Endothelial cell of umbilical vein (primary cell): ENCODE results near the gene COX8A. TPM values are rescaled to one million over a fixed set of nuclear protein-coding genes. Genes with fewer than 3 reads are reported as not detected.

Experiments used
- BruUV-seq: library from RNA; stranded (reverse); fragments of 400-500 nt; replicated peaks from 2 replicates; lab custom pipeline; 2021; lab: Mats Ljungman, UMichigan
- CTCF ChIA-PET: fragments of 300-600, 350-600 bp; sonication (Branson Sonifier 250); formaldehyde crosslinking; loops from one replicate; lab custom pipeline; 2021; ENCODE audit warnings: antibody characterized with exemption, inconsistent platforms; lab: Charles Lee
- POLR2A ChIA-PET: fragments of 300-600, 350-600 bp; sonication (Branson Sonifier 250); formaldehyde crosslinking; loops from one replicate; lab custom pipeline; 2021; ENCODE audit warnings: antibody characterized with exemption, inconsistent platforms; lab: Charles Lee
- DNase-seq: peaks from one replicate; pipeline ENCODE4 v3.0.0-alpha.2; 2011; ENCODE audit warnings: low read depth, low spot score
- FAIRE-seq: peaks from 2 replicates; lab custom pipeline; 2011; peaks lifted over from hg19 to GRCh38; lab: Jason Lieb, UNC
- H2AFZ ChIP-seq: 2 replicates; pipeline ENCODE4 v1.6.0; 2012; ENCODE audit warnings: low read depth, low read length, control low read depth, inconsistent platforms
- H3K27ac ChIP-seq: 2 replicates; pipeline ENCODE4 v1.5.1; 2011; ENCODE audit warnings: low read depth, mild to moderate bottlenecking, control low read depth, low read length, moderate library complexity; ENCODE audit not compliant: insufficient read depth
- H3K27me3 ChIP-seq, 2 experiments: 2 replicates each; pipeline versions ENCODE4 v1.6.0 to v1.6.1; 2011; ENCODE audit warnings: low read length in 2 of 2, mixed read lengths in 1 of 2; ENCODE audit not compliant: control insufficient read depth in 2 of 2, insufficient read depth in 2 of 2
- H3K36me3 ChIP-seq, 2 experiments: 2 replicates in 1 of 2; 3 replicates in 1 of 2; pipeline ENCODE4 v1.5.1; 2011; ENCODE audit warnings: low read length in 2 of 2, mild to moderate bottlenecking in 1 of 2, moderate library complexity in 1 of 2; ENCODE audit not compliant: control insufficient read depth in 2 of 2, insufficient read depth in 2 of 2; ENCODE audit errors: extremely low read depth in 1 of 2
- H3K4me1 ChIP-seq: 3 replicates; pipeline ENCODE4 v1.5.1; 2011; ENCODE audit warnings: mild to moderate bottlenecking, low read length; ENCODE audit not compliant: control insufficient read depth, insufficient read depth; ENCODE audit errors: extremely low read depth
- H3K4me2 ChIP-seq: 2 replicates; pipeline ENCODE4 v1.6.1; 2011; ENCODE audit warnings: low read length, control low read depth, mixed read lengths; ENCODE audit not compliant: insufficient read depth
- H3K4me3 ChIP-seq, 3 experiments: fragments of 200-600 bp in 1 of 3; sonication (generic), shearing (Covaris generic) in 1 of 3; replicated peaks in 1 of 3; 2 replicates each; pipeline ENCODE4 v1.5.1; 2011 to 2016; ENCODE audit warnings: control low read depth in 3 of 3, low read length in 3 of 3, mild to moderate bottlenecking in 2 of 3, inconsistent platforms in 1 of 3, low read depth in 1 of 3, moderate library complexity in 1 of 3; ENCODE audit not compliant: insufficient read depth in 1 of 3
- H3K79me2 ChIP-seq: 2 replicates; pipeline ENCODE4 v1.6.0; 2012; ENCODE audit warnings: low read length, inconsistent platforms; ENCODE audit not compliant: control insufficient read depth, insufficient read depth
- H3K9ac ChIP-seq: replicated peaks from 2 replicates; pipeline ENCODE3; 2011; ENCODE audit warnings: low read length, control low read depth; ENCODE audit not compliant: insufficient read depth; ENCODE audit errors: extremely low read depth
- H3K9me1 ChIP-seq: replicated peaks from 3 replicates; pipeline ENCODE4 v1.6.0; 2011; ENCODE audit warnings: mild to moderate bottlenecking, low read length; ENCODE audit not compliant: control insufficient read depth, insufficient read depth; ENCODE audit errors: extremely low read depth
- H3K9me3 ChIP-seq: replicated peaks from 2 replicates; pipeline ENCODE4 v1.5.1; 2012; ENCODE audit warnings: low read length, inconsistent platforms; ENCODE audit not compliant: control insufficient read depth, insufficient read depth
- H4K20me1 ChIP-seq: replicated peaks from 2 replicates; pipeline ENCODE3; 2011; ENCODE audit warnings: mild to moderate bottlenecking, low read length; ENCODE audit not compliant: control insufficient read depth, insufficient read depth; ENCODE audit errors: extremely low read depth
- EZH2 ChIP-seq: IDR thresholded peaks from 2 replicates; pipeline ENCODE4 v1.6.1; 2012; ENCODE audit warnings: borderline replicate concordance, low read depth, mild to moderate bottlenecking, moderate library complexity, low read length, inconsistent platforms; ENCODE audit not compliant: severe bottlenecking
- FOS ChIP-seq: IDR thresholded peaks from 2 replicates; pipeline ENCODE4 v1.6.1; 2011; ENCODE audit warnings: mild to moderate bottlenecking, low read length, moderate library complexity, borderline replicate concordance; ENCODE audit not compliant: insufficient read depth
- GATA2 ChIP-seq: IDR thresholded peaks from 2 replicates; pipeline ENCODE4 v1.7.0; 2011; ENCODE audit warnings: low read depth, mild to moderate bottlenecking, moderate library complexity, mixed read lengths, low read length; ENCODE audit not compliant: insufficient read length, insufficient read depth
- JUN ChIP-seq: IDR thresholded peaks from 2 replicates; pipeline ENCODE4 v1.6.1; 2011; ENCODE audit warnings: borderline replicate concordance, low read depth; ENCODE audit not compliant: insufficient read length, insufficient read depth
- MYC ChIP-seq: IDR thresholded peaks from one replicate; pipeline ENCODE4 v1.6.1; 2011; ENCODE audit warnings: mild to moderate bottlenecking, low read depth, low read length
- POLR2A ChIP-seq: IDR thresholded peaks from 2 replicates; pipeline ENCODE4 v1.6.1; 2012; ENCODE audit warnings: low read depth, mild to moderate bottlenecking, control low read depth, low read length
- POLR2AphosphoS5 ChIP-seq: IDR thresholded peaks from 2 replicates; pipeline ENCODE4 v1.6.1; 2012; ENCODE audit warnings: low read depth, mild to moderate bottlenecking, control low read depth, low read length, moderate library complexity; ENCODE audit not compliant: insufficient read depth
- dilution Hi-C: fragments of 300-500 bp; cut with MboI; formaldehyde crosslinking; loops from one replicate; pipeline ENCODE4 v1.15.0; 2019; ENCODE audit warnings: low sequenced_read_pairs; ENCODE audit not compliant: extremely low pct_ligation_motif_present
- intact Hi-C: fragments of 100-400 bp; cut with micrococcal nuclease; formaldehyde crosslinking; loops from one replicate; pipeline ENCODE4 v1.10.0; 2022
- polyA plus RNA-seq, 4 experiments: library from polyadenylated mRNA; depleted of rRNA in 3 of 4; stranded (reverse) in 3 of 4; unstranded in 1 of 4; fragments of >200 nt; gene quantifications; 2 replicates each; pipeline versions ENCODE4 v1.2.1 to v1.2.3, GENCODE V29; 2011 to 2012; ENCODE audit warnings: missing spikeins in 1 of 4
- total RNA-seq: library from RNA; stranded (reverse); gene quantifications from 2 replicates; pipeline ENCODE4 v1.2.3, GENCODE V29; 2021
- TF ChIP-seq, protein P1 (sequence below): IDR thresholded peaks from 2 replicates; pipeline ENCODE4 v1.6.1; 2011; ENCODE audit not compliant: insufficient read depth, insufficient read length
- TF ChIP-seq, protein P2 (sequence below), 2 donors: IDR thresholded peaks; 1 replicate in 1 of 2; 2 replicates in 1 of 2; pipeline ENCODE4 v1.5.1; 2011; ENCODE audit warnings: low read length in 2 of 2, mild to moderate bottlenecking in 2 of 2, moderate library complexity in 2 of 2, control low read depth in 1 of 2, inconsistent platforms in 1 of 2, low read depth in 1 of 2; ENCODE audit not compliant: insufficient read depth in 1 of 2; ENCODE audit errors: extremely low read depth in 1 of 2

Gene COX8A
- total and polyA plus RNA-seq, 2 donors (not counting 3 experiments of a cell fraction or from before 2014, with no cell fraction given) = 339 to 930 TPM

DNA sequence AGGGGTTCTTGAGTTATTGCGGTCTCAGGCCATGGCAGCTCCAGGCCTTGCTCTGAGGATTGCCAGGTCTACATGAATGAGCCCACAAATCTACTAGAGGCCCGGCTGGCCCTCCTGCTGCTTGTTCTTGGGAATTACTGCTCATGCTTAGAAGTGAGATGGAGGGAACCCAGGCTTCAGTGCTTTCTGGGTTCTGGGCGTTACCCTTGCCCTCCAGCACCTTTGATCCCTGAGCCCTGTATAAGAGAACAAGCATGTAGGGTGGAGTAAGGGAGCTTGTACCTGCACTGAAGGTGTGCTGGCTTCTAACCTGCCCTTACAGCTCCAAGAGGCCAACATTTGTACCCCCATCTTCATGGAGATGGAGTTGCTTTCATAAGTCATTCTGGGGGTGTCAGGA lies 31.6 kb upstream of the COX8A start:
- DNase-seq = no peak
- Histone ChIP-seq H4K20me1 (no peaks in the 10 kb centered on the region), H2AFZ (no peak overlapping the region), H3K27me3 (no peaks in the 10 kb centered on the region), H3K4me3 (no peak overlapping the region), H3K9me1 (no peaks in the 10 kb centered on the region), H3K36me3 (peaks cover 0 to 11% of the 10 kb centered on the region in 2 experiments), H3K4me1 (peaks cover 11% of the 10 kb centered on the region), H3K4me2 (no peak overlapping the region), H3K9me3 (no peaks in the 10 kb centered on the region), H3K9ac (no peak overlapping the region), H3K27ac (no peak overlapping the region), H3K79me2 (peaks cover 26% of the 10 kb centered on the region)
- FAIRE-seq = no peak
- ChIA-PET POLR2A (no interaction called here), CTCF (interaction anchor here (6.9 kb wide), 1 partner anchor 105 kb away, joined by 264 read pairs; the partner anchor contains the start of gene MARK2)
- TF ChIP-seq, protein P1, sequence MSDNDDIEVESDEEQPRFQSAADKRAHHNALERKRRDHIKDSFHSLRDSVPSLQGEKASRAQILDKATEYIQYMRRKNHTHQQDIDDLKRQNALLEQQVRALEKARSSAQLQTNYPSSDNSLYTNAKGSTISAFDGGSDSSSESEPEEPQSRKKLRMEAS = no peak
- no peak for TF ChIP-seq GATA2
- no peak for TF ChIP-seq POLR2AphosphoS5
- no peak for TF ChIP-seq JUN
- no peak for TF ChIP-seq MYC
- TF ChIP-seq FOS = no peak
- TF ChIP-seq EZH2 = no peak
- TF ChIP-seq, protein P2, sequence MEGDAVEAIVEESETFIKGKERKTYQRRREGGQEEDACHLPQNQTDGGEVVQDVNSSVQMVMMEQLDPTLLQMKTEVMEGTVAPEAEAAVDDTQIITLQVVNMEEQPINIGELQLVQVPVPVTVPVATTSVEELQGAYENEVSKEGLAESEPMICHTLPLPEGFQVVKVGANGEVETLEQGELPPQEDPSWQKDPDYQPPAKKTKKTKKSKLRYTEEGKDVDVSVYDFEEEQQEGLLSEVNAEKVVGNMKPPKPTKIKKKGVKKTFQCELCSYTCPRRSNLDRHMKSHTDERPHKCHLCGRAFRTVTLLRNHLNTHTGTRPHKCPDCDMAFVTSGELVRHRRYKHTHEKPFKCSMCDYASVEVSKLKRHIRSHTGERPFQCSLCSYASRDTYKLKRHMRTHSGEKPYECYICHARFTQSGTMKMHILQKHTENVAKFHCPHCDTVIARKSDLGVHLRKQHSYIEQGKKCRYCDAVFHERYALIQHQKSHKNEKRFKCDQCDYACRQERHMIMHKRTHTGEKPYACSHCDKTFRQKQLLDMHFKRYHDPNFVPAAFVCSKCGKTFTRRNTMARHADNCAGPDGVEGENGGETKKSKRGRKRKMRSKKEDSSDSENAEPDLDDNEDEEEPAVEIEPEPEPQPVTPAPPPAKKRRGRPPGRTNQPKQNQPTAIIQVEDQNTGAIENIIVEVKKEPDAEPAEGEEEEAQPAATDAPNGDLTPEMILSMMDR (IDR thresholded peaks at IDR 0.05; ENCODE audit: extremely low read depth in 1 of 2, insufficient read depth in 1 of 2, low read depth in 1 of 2, low read length in 2 of 2) = no peak
- no peak for TF ChIP-seq POLR2A
- intact Hi-C loops (no loop called here), dilution Hi-C loops (no loop called here)
- BruUV-seq = no TSS peak
